ENCODE data around the gene SOBP.

- TF ChIP-seq CTCF (IDR thresholded peaks at IDR 0.05) (peak in 1 of 3 experiments; percentile 7), POLR2A (IDR thresholded peaks at IDR 0.05) (peak in 1 of 2 donors; percentile 42), POLR2AphosphoS5 (IDR thresholded peaks at IDR 0.05; ENCODE audit: insufficient read depth in 1 of 2, low read depth in 1 of 2) (peak; percentile 89 to 96)
Measured at GRCh38 chr6:107459283-107460082, 30.4 kb upstream of the SOBP start, which contains the start of gene PDSS2.

All from vagina (tissue), 2 donors.